HG03378 (cell line): ENCODE measurements around the gene ZNF524.
"Not testable (repeated sequence)": the region's sequence is repeated elsewhere in the genome, so short reads cannot be mapped to it uniquely, and the experiment has no call there.

Source experiments
- ATAC-seq: cut with Tn5 transposase; IDR thresholded peaks from one replicate; pipeline ENCODE4 v1.9.1; 2021; ENCODE audit warnings: mild to moderate bottlenecking, moderate library complexity; ENCODE audit not compliant: unreplicated experiment

ZNF524 gene

GRCh38 chr19:55599842-55600661 lies at the start of gene ZNF524:
Gene ZNF524 (plus strand): TSS chr19:55600288. CDS start chr19:55602113, 1,825 bp downstream.
- peak; percentile 42 for ATAC-seq

DNA sequence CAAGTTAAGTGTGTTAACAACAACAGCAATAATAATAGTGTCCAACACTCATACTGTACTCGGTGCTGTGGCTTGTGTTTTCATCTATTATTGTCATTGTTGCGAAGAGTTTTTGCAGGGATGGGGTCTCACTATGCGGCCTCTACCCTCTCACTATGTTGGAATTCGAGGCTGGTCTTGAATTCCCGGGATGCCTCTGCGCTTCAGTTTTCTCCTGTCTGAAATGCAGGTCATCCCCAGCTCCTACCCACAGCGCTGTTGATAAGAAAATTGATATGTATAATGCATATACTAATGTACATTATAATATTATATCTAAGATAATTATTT lies 49.8 kb upstream of the ZNF524 start:
- ATAC-seq = no peak

GRCh38 chr19:55552206-55552605 lies 47.9 kb upstream of the ZNF524 start:
- no peak for ATAC-seq

DNA sequence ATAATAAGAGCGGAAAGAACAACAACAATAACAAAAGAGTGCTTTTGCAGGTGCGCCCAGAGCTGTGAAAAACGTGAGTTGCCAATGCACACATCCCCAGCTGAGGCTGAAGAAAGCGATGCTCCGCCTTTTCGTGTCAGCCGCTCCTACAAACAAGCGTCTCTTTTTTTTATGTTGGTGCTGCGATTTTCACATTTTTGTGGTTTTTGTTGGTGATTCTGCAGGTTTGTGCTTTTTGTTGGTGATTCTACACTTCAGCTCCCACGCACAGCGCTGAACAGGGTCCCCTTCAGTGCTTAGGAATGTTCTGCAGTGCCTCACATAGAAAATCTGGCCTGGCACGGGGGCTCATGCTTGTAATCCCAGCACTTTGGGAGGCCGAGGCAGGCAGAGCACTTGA lies 47.5 kb upstream of the ZNF524 start:
- no peak for ATAC-seq

- no peak for ATAC-seq
These were observed 46.6 kb upstream of the ZNF524 start for GRCh38 chr19:55553217-55554182.

DNA sequence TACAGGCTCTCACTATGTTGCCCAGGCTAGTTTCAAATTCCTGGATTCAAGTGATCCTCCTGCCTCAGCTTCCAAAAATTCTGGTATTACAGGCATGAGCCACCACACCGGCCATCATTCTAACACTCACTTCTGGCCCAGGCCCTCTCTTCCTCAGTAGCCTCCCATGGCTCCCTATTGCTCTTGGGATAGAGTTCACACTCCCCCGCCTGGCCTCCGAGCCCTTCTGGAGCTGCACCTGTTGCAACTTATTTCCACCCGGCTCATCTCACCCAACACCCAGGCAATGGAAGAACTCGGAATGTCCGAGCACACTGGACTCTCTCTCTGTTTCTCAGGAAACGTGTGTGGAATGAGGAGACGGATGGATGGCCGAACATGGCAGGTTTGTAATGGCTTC lies 45.8 kb upstream of the ZNF524 start:
- ATAC-seq = no peak

- ATAC-seq = no peak
These were observed 45.3 kb upstream of the ZNF524 start for GRCh38 chr19:55554741-55555152.

GRCh38 chr19:55559684-55560083 lies 40.4 kb upstream of the ZNF524 start:
- ATAC-seq = no peak

DNA sequence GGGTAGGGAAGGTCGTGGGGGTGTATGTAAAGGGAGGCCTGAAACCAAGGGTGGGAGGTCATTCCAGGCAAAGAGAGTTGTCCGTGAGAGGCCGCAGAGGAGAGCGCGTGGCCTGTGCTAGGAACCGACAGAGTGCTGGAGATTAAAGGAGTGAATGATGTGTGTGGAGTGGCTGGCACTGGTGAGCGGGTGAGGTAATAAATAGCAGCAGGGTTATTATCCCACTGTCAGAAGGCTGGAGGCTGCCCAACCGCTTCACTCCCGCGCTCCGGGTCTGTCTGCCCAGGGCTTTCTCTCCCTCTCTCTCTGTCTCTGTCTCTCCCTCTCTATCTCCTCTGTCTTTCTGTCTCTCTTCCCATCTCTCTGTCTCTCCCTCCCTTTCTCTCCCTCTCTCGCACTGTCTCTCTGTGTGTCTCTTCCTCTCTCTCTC lies 36.8 kb upstream of the ZNF524 start:
- ATAC-seq = no peak

DNA sequence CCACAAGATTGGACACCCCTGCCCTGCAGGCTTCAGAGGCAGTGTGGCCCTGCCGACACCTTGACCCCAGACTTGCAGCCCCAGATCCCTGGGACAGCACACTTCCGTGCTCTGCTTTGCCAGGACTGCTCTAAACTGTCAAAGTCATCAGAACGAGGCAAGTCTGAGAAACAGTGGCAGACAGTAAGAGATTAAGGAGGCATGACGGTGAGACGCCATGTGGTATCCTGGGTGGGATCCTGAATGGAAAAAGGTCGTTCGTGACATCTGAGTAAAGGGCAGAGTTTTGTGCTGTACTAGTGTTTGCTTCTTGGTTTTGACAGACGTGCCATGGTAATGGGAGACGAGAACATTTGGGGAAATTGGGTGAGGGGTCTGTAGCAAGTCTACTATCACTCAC lies 33.3 kb upstream of the ZNF524 start:
- ATAC-seq = no peak

DNA sequence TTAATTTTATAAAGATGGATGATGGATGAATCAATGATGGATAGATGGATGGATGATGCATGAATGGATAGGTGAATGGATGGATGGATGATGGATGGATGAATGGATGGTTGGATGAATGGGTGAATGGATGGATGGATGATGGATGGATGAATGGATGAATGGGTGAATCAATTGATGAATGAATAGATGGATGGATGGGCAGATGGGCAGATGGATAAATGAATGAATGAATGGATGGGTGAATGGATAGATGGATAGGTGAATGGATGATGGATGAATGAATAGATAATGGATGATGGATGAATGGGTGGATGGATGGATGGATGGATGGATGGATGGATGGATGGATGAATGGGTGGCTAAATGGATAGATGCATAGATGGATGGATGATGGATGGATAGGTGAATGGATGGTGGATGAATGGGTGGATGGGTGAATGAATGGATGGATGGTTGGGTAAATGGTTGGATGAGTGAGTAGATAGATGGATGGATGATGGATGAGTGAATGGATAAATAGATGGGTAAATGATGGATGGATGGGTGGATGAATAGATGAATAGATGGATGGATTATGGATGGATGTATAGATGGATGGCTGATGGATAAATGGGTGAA lies 32.3 kb upstream of the ZNF524 start:
- no peak for ATAC-seq

DNA sequence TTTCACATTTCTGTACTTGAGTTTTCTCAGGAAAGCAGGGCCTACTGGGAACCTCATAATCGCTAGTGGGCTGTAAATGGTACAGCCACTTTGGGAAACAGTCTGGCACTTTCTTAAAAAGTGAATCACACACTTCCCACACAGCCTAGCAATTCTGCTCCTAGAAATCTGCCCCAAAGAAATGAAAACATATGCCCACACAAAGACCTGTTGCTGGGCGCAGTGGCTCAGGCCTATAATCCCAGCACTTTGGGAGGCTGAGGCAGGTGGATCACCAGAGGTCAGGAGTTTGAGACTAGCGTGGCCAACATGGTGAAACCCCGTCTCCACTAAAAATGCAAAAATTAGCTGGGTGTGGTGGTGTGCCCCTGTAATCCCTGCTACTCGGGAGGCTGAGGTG lies 30.6 kb upstream of the ZNF524 start:
- ATAC-seq = not testable (repeated sequence)

GRCh38 chr19:55573929-55574328 lies 26.2 kb upstream of the ZNF524 start:
- ATAC-seq = not testable (repeated sequence)

DNA sequence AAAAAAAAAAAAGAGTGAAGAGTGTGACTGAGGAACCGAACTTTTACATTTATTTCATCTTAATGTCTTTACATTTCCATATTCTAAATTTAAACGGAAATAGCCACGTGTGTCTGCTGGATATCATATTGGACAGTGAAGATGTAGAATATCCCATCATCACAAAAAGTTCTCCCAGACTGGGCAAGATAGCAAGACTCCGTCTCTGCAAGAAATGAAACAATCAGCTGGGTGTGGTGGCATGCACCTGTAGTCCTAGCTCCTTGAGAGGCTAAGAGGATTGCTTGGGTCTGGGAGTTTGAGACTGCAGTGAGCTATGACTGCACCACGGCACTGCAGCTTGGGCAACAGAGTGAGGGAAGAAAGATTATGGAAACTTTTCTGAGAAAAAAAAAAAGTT lies 23.3 kb upstream of the ZNF524 start:
- no peak for ATAC-seq

- no peak for ATAC-seq
These were observed 21.9 kb upstream of the ZNF524 start for GRCh38 chr19:55578031-55578760.

DNA sequence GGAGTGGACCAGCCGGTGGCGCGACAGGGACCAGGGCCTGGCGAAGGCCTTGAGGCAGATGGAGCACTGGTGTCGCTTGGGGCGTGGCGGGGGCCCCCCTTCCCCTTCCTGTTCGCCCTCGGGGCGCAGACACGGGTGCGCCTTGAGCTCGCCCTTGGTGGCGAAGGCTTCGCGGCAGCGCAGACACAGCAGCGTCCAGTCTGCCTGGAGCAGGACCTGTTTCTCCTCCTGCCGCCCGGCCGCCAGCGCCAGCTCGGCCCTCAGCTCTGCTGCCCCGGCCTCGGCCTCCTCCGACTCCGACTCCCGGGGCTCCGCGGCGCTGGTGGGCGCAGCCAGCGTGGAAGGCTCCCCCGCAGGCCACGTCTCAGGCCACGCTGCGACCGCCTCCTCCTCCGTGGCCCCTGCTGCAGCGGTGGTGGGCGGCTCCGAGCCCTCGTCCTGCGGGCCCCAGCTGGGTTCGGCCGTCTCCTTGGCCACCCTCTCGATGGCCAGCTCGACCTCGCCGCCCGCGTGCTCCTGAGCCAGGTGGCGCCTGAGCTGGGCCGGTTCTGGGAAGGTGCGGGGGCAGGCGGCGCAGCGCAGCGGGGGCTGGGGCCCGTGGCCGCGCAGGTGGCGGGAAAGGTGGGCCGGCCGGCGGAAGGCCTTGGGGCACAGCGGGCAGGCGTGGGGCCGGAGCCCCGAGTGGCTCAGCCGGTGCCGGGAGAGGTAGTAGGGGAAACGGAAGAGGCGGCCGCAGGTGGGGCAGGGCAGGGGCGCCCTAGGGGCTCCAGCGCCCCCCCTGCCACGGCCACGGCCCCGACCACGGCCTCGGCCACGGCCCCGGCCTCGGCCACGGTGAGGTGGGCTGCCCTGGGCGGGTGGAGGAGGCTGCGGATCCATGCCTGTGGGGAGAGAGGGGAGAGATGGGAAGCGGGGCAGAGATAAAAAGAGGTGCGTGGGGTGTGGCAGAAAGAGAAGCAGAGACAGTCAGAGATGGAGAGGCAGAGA lies 21.0 kb upstream of the ZNF524 start:
- no peak for ATAC-seq

GRCh38 chr19:55579766-55580621 lies 20.1 kb upstream of the ZNF524 start:
- ATAC-seq = no peak

GRCh38 chr19:55580628-55581144 lies 19.4 kb upstream of the ZNF524 start, which contains the start of gene ZNF579:
Gene ZNF579 (minus strand): TSS chr19:55580848. CDS start chr19:55579639, 1,209 bp downstream.
- no peak for ATAC-seq
